HEK293 (cell line): ENCODE measurements around the gene LRRC23.

ENCODE experiments used
- CTCF ChIA-PET: fragments of 350-600 bp; formaldehyde crosslinking; extraction: SDS; loops from one replicate; lab custom pipeline; 2021; ENCODE audit warnings: antibody characterized with exemption; lab: Yijun Ruan, JAX
- POLR2A ChIA-PET: fragments of 300-600 bp; formaldehyde crosslinking; extraction: SDS; loops from one replicate; lab custom pipeline; 2020; ENCODE audit warnings: antibody characterized with exemption, inconsistent platforms; lab: Yijun Ruan, JAX
- H3K27ac ChIP-seq: fragments of 200-500 bp; sonication (Bioruptor generic); 2 replicates; pipeline ENCODE4 v1.5.1; 2014; ENCODE audit warnings: low read depth, low read length, control low read depth, inconsistent platforms; ENCODE audit errors: extremely low read depth
- H3K36me3 ChIP-seq, 2 experiments: fragments of 200-500 bp in 1 of 2; sonication (Bioruptor generic) in 1 of 2; 1 replicate in 1 of 2; 2 replicates in 1 of 2; pipeline ENCODE4 v1.5.1; 2014 to 2017; ENCODE audit warnings: inconsistent platforms in 2 of 2, low read length in 2 of 2; ENCODE audit not compliant: control insufficient read depth in 2 of 2, insufficient read depth in 1 of 2
- H3K4me1 ChIP-seq: fragments of 200-500 bp; sonication (Bioruptor generic); 2 replicates; pipeline ENCODE4 v1.5.1; 2014; ENCODE audit warnings: mild to moderate bottlenecking, low read length, inconsistent platforms; ENCODE audit not compliant: control insufficient read depth, insufficient read depth
- H3K4me3 ChIP-seq: 2 replicates; pipeline ENCODE4 v1.5.1; 2011; ENCODE audit warnings: low read depth, mild to moderate bottlenecking, control low read depth, low read length, moderate library complexity
- H3K9me3 ChIP-seq: fragments of 200-500 bp; sonication (Bioruptor generic); 2 replicates; pipeline ENCODE4 v1.5.1; 2014; ENCODE audit warnings: low read depth, low read length, inconsistent platforms; ENCODE audit not compliant: control insufficient read depth, insufficient read depth
- CTCF ChIP-seq: fragments of 450-650 bp; formaldehyde crosslinking; IDR thresholded peaks from 2 replicates; pipeline ENCODE4 v1.5.1; 2016; ENCODE audit warnings: missing biosample characterization, missing genetic modification characterization
- GLI4 ChIP-seq: fragments of 450-650 bp; formaldehyde crosslinking; IDR thresholded peaks from 2 replicates; pipeline ENCODE4 v1.5.1; 2016; ENCODE audit warnings: missing biosample characterization, missing genetic modification characterization
- GLIS1 ChIP-seq: fragments of 450-650 bp; formaldehyde crosslinking; IDR thresholded peaks from 2 replicates; pipeline ENCODE4 v1.5.1; 2016; ENCODE audit warnings: missing biosample characterization, missing genetic modification characterization
- KLF1 ChIP-seq: fragments of 450-650 bp; formaldehyde crosslinking; IDR thresholded peaks from 2 replicates; pipeline ENCODE4 v1.5.1; 2016; ENCODE audit warnings: missing biosample characterization, missing genetic modification characterization
- SCRT1 ChIP-seq: fragments of 450-650 bp; formaldehyde crosslinking; IDR thresholded peaks from 2 replicates; pipeline ENCODE4 v1.5.1; 2016; ENCODE audit warnings: missing biosample characterization, missing genetic modification characterization, borderline replicate concordance
- SCRT2 ChIP-seq: fragments of 450-650 bp; formaldehyde crosslinking; IDR thresholded peaks from 2 replicates; pipeline ENCODE4 v1.5.1; 2016; ENCODE audit warnings: missing biosample characterization, missing genetic modification characterization
- ZNF112 ChIP-seq: fragments of 450-650 bp; formaldehyde crosslinking; IDR thresholded peaks from 2 replicates; pipeline ENCODE4 v1.5.0; 2017; ENCODE audit warnings: missing biosample characterization, missing genetic modification characterization
- ZNF132 ChIP-seq: fragments of 450-650 bp; formaldehyde crosslinking; IDR thresholded peaks from 2 replicates; pipeline ENCODE4 v1.5.1; 2017; ENCODE audit warnings: missing biosample characterization, missing genetic modification characterization, borderline replicate concordance
- ZNF223 ChIP-seq: fragments of 450-650 bp; formaldehyde crosslinking; IDR thresholded peaks from 2 replicates; pipeline ENCODE4 v1.5.1; 2016; ENCODE audit warnings: missing biosample characterization, missing genetic modification characterization
- ZNF280D ChIP-seq: fragments of 450-650 bp; formaldehyde crosslinking; IDR thresholded peaks from 2 replicates; pipeline ENCODE4 v1.5.1; 2016; ENCODE audit warnings: missing biosample characterization, missing genetic modification characterization
- ZNF555 ChIP-seq: fragments of 450-650 bp; formaldehyde crosslinking; conservative IDR thresholded peaks from 2 replicates; pipeline ENCODE4 v1.5.1; 2017; ENCODE audit warnings: missing biosample characterization, mild to moderate bottlenecking, missing genetic modification characterization, inconsistent platforms
- ZNF629 ChIP-seq: fragments of 450-650 bp; formaldehyde crosslinking; IDR thresholded peaks from 2 replicates; pipeline ENCODE4 v1.5.1; 2017; ENCODE audit warnings: missing biosample characterization, missing genetic modification characterization
- ZNF664 ChIP-seq: fragments of 450-650 bp; formaldehyde crosslinking; IDR thresholded peaks from 2 replicates; pipeline ENCODE4 v1.5.1; 2016; ENCODE audit warnings: missing biosample characterization, missing genetic modification characterization
- ZNF777 ChIP-seq: fragments of 450-650 bp; formaldehyde crosslinking; IDR thresholded peaks from 2 replicates; pipeline ENCODE4 v1.5.1; 2017; ENCODE audit warnings: missing biosample characterization, missing genetic modification characterization, borderline replicate concordance
- TF ChIP-seq, protein P1 (sequence below): fragments of 450-650 bp; formaldehyde crosslinking; IDR thresholded peaks from 2 replicates; pipeline ENCODE4 v1.5.1; 2016; ENCODE audit warnings: missing biosample characterization, missing genetic modification characterization
- TF ChIP-seq, protein P2 (sequence below): fragments of 450-650 bp; formaldehyde crosslinking; IDR thresholded peaks from 2 replicates; pipeline ENCODE4 v1.5.1; 2016; ENCODE audit warnings: missing biosample characterization, missing genetic modification characterization, low read depth

LRRC23 gene

DNA sequence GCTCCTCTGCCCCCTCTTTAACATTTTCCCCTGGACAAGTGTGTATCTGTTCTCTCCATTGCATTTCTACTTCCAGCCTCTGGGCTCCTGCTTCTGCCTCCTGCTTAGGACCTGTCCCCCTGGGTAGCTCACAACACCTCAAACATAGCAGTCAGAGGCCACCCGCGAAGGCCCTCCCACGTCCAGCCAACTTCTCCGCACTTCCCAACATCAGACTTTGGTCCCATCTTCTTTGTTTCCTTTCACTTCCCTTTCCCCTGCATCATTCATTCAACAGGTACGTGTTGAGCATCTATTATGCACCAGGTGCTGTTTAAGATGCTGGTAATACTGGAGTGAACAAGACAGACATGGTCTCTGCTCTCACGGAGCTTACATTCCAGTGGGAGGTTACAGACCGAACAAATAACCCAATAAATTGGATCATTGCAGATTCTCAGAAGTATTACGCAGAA, 42.3 kb downstream of the LRRC23 start:
- H3K4me3 ChIP-seq: peak overlapping the region; percentile 53
- no peak for TF ChIP-seq ZNF223 (tag by site-specific recombination)
- no peak for TF ChIP-seq ZNF280D
- peak; percentile 77 for TF ChIP-seq ZNF664 (tag by site-specific recombination)
- TF ChIP-seq ZNF132 (tag by site-specific recombination): no peak
- TF ChIP-seq CTCF (tag by site-specific recombination): no peak
- TF ChIP-seq ZNF629 (tag by site-specific recombination): no peak
- TF ChIP-seq GLI4 (tag by site-specific recombination): 0 out of 2 replicates have a peak, but pooled peaks have one; percentile 17
- TF ChIP-seq ZNF777 (tag by site-specific recombination): 0 out of 2 replicates have a peak, but pooled peaks have one; percentile 45
- peak; percentile 99 for TF ChIP-seq SCRT2 (tag by site-specific recombination)
- peak; percentile 94 for TF ChIP-seq SCRT1 (tag by site-specific recombination)
- peak; percentile 18; the same call in 1 of the 2 replicates for TF ChIP-seq GLIS1 (tag by site-specific recombination)
- TF ChIP-seq, all 188 proteins: peak for 6
- POLR2A ChIA-PET: interaction anchor here (0.7 to 4.9 kb wide), 23 partner anchors 10 to 413 kb away, joined by 3 to 99 read pairs (median 6); partner anchors contain the start of genes C1RL, CDCA3, GAPDH and LPCAT3
- Histone ChIP-seq H3K36me3 (peaks cover 0 to 10% of the 10 kb centered on the region in 2 experiments; a peak in 1 of 3 replicates), H3K27ac (peak overlapping the region; percentile 50; the same call in 1 of the 2 replicates), H3K9me3 (no peaks in the 10 kb centered on the region), H3K4me1 (peaks cover 14% of the 10 kb centered on the region)
- CTCF ChIA-PET: interaction anchor here (0.7 to 6.8 kb wide), 11 partner anchors 9 to 198 kb away, joined by 3 to 138 read pairs (median 8); no protein-coding TSS in a partner anchor

- Histone ChIP-seq H3K4me3 (no peak overlapping the region), H3K36me3 (peaks cover 0 to 10% of the 10 kb centered on the region in 2 experiments; a peak in 1 of 3 replicates), H3K4me1 (peaks cover 14% of the 10 kb centered on the region), H3K9me3 (no peaks in the 10 kb centered on the region), H3K27ac (no peak overlapping the region)
- CTCF ChIA-PET: interaction anchor here (0.7 to 6.8 kb wide), 6 partner anchors 9 to 145 kb away, joined by 3 to 138 read pairs (median 4); no protein-coding TSS in a partner anchor
- TF ChIP-seq ZNF112 (tag by site-specific recombination) (no peak), KLF1 (no peak), ZNF555 (tag by site-specific recombination) (no peak)
- TF ChIP-seq, protein P1, sequence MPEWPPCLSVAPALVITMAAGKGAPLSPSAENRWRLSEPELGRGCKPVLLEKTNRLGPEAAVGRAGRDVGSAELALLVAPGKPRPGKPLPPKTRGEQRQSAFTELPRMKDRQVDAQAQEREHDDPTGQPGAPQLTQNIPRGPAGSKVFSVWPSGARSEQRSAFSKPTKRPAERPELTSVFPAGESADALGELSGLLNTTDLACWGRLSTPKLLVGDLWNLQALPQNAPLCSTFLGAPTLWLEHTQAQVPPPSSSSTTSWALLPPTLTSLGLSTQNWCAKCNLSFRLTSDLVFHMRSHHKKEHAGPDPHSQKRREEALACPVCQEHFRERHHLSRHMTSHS (tag by site-specific recombination): no peak
- TF ChIP-seq, protein P2, sequence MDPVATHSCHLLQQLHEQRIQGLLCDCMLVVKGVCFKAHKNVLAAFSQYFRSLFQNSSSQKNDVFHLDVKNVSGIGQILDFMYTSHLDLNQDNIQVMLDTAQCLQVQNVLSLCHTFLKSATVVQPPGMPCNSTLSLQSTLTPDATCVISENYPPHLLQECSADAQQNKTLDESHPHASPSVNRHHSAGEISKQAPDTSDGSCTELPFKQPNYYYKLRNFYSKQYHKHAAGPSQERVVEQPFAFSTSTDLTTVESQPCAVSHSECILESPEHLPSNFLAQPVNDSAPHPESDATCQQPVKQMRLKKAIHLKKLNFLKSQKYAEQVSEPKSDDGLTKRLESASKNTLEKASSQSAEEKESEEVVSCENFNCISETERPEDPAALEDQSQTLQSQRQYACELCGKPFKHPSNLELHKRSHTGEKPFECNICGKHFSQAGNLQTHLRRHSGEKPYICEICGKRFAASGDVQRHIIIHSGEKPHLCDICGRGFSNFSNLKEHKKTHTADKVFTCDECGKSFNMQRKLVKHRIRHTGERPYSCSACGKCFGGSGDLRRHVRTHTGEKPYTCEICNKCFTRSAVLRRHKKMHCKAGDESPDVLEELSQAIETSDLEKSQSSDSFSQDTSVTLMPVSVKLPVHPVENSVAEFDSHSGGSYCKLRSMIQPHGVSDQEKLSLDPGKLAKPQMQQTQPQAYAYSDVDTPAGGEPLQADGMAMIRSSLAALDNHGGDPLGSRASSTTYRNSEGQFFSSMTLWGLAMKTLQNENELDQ (tag by site-specific recombination): 0 out of 2 replicates have a peak, but pooled peaks have one; percentile 5
- POLR2A ChIA-PET: interaction anchor here (0.7 to 4.9 kb wide), 5 partner anchors 21 to 988 kb away, joined by 3 to 32 read pairs (median 6); partner anchors contain the start of genes LPCAT3 and SLC2A3
Measured at GRCh38 chr12:6947615-6948014, 43.0 kb downstream of the LRRC23 start.
